Tibial nerve (tissue), 4 donors: Measurements from ENCODE around the gene ZFP92. TPM values are rescaled to one million over a fixed set of nuclear protein-coding genes. Genes with fewer than 3 reads are reported as not detected.
"Not testable (repeated sequence)": the region's sequence is repeated elsewhere in the genome, so short reads cannot be mapped to it uniquely, and the experiment has no call there.

Experiments
- DNase-seq, 2 donors: peaks; one replicate each; pipeline ENCODE4 v3.0.0-alpha.2; 2019; ENCODE audit warnings: low spot score in 2 of 2
- H3K27ac ChIP-seq, 4 donors: fragments of 200-600 bp; sonication (generic) in 3 of 4; one replicate each; pipeline ENCODE4 v1.5.1; 2017 to 2019; ENCODE audit warnings: mild to moderate bottlenecking in 1 of 4
- H3K27me3 ChIP-seq, 2 donors: fragments of 200-600 bp; sonication (generic) in 1 of 2; one replicate each; pipeline versions ENCODE4 v1.5.1 to v1.6.0; 2017 to 2019
- H3K36me3 ChIP-seq, 3 donors: fragments of 200-600 bp; sonication (generic); one replicate each; pipeline ENCODE4 v1.5.1; 2018 to 2019
- H3K4me1 ChIP-seq, 4 donors: fragments of 200-600 bp; sonication (generic) in 3 of 4; one replicate each; pipeline ENCODE4 v1.5.1; 2017 to 2019
- H3K4me3 ChIP-seq, 4 donors: fragments of 200-600 bp; sonication (generic) in 3 of 4; one replicate each; pipeline ENCODE4 v1.5.1; 2017 to 2019; ENCODE audit warnings: mild to moderate bottlenecking in 1 of 4, moderate library complexity in 1 of 4
- H3K9me3 ChIP-seq, 4 donors: fragments of 200-600 bp; sonication (generic) in 3 of 4; one replicate each; pipeline ENCODE4 v1.5.1; 2017 to 2019
- EP300 ChIP-seq, 2 donors: sonication (generic); formaldehyde crosslinking; IDR thresholded peaks; one replicate each; pipeline ENCODE4 v1.6.1; 2017; ENCODE audit warnings: antibody characterized with exemption in 2 of 2, mild to moderate bottlenecking in 1 of 2
- POLR2A ChIP-seq, 2 donors: fragments of 450-650 bp; IDR thresholded peaks; one replicate each; pipeline ENCODE4 v1.6.1; 2017; ENCODE audit warnings: antibody characterized with exemption in 2 of 2, mild to moderate bottlenecking in 2 of 2, moderate library complexity in 2 of 2
- WGBS, 2 donors: methylation state at CpG; one replicate each; pipeline ENCODE4 v1.1.5; 2018; 5-methylcytosine and 5-hydroxymethylcytosine counted together
- total RNA-seq, 4 donors: library from RNA; depleted of rRNA; stranded (reverse); fragments of >200 nt; gene quantifications; one replicate each; pipeline ENCODE4 v1.1.0, GENCODE V29; 2016
- TF ChIP-seq, protein P1 (sequence below), 5 experiments: fragments of 200-600 bp in 3 of 5; fragments of 450-650 bp in 2 of 5; sonication (generic) in 3 of 5; IDR thresholded peaks; one replicate each; pipeline ENCODE4 v1.5.1; 2016 to 2019; ENCODE audit warnings: antibody characterized with exemption in 5 of 5, mild to moderate bottlenecking in 3 of 5, moderate library complexity in 2 of 5

The ZFP92 gene
- total RNA-seq, 4 donors from 2014 or later: 0.39 to 1.8 (median 0.75) TPM

DNA sequence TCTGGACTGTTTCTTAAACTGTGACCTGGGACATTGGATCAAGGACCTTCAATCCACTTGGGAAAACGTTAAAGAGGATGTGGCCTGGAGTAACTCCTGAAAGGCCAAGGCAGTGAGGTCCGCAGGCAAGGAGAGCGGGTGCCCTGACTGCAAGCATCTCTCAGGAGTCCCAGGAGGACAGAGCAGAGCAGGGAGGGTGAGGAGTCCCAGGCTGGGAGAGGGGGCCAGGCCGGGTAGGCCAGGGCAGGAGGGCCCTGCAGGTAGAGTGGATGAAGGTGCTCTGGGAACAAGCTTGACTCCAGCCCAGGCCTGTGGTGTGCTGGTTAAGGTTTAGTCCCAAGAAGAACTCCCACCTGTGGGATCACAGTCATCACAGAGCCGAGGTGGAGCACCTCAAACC, 23.9 kb upstream of the ZFP92 start:
- Histone ChIP-seq H3K9me3 (no peaks in the 10 kb centered on the region), H3K4me1 (no peaks in the 10 kb centered on the region), H3K36me3 (no peaks in the 10 kb centered on the region), H3K27me3 (no peaks in the 10 kb centered on the region), H3K27ac (no peak overlapping the region), H3K4me3 (no peak overlapping the region)
- DNase-seq: no peak
- WGBS, 2 donors: 71 to 78% methylated on average over 1 to 5 of the region's 5 CpGs
- TF ChIP-seq POLR2A (IDR thresholded peaks at IDR 0.05) (no peak), EP300 (IDR thresholded peaks at IDR 0.05) (no peak)
- TF ChIP-seq, protein P1, sequence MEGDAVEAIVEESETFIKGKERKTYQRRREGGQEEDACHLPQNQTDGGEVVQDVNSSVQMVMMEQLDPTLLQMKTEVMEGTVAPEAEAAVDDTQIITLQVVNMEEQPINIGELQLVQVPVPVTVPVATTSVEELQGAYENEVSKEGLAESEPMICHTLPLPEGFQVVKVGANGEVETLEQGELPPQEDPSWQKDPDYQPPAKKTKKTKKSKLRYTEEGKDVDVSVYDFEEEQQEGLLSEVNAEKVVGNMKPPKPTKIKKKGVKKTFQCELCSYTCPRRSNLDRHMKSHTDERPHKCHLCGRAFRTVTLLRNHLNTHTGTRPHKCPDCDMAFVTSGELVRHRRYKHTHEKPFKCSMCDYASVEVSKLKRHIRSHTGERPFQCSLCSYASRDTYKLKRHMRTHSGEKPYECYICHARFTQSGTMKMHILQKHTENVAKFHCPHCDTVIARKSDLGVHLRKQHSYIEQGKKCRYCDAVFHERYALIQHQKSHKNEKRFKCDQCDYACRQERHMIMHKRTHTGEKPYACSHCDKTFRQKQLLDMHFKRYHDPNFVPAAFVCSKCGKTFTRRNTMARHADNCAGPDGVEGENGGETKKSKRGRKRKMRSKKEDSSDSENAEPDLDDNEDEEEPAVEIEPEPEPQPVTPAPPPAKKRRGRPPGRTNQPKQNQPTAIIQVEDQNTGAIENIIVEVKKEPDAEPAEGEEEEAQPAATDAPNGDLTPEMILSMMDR (IDR thresholded peaks at IDR 0.05): no peak

DNA sequence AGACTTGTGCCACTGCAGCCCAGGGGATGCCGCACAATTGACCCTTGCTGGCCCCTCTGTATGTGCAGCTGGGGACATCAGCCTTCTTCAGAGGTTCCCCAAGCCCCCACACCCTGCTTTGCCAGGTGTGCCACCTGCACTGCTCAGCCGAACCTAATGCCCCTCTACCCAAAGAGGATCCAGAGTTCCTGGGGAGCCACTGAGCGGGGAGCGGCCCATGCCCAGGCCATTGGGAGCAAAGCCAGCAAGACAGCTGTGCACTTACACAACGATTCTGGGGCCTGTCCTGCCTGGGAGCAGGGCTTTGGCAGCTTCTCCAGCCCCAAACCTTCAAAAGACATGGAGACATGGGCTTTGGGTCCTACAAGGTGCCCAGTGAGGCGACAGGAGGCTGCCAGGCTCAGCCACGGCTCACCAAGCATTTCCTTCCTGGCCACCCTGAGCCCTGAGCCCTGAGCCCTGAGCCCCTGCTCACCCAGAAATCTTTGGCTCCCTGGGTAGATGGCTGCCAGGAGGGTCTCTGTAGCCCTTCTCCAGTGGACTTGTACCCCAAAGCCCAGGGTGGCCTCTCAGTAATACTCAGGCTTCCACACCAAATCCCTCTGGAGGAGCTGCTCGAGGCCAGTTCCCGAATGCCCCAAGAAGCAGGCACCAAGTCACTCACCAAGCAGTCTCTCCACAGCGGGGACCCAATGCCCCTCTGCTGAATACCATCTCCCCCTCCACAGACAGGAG, 23.1 kb upstream of the ZFP92 start:
- WGBS, 2 donors: 87 to 91% methylated on average over 4 to 9 of the region's 10 CpGs
- Histone ChIP-seq H3K4me3 (no peak overlapping the region), H3K9me3 (no peaks in the 10 kb centered on the region), H3K4me1 (no peaks in the 10 kb centered on the region), H3K36me3 (no peaks in the 10 kb centered on the region), H3K27me3 (no peaks in the 10 kb centered on the region), H3K27ac (no peak overlapping the region)
- no peak for DNase-seq
- TF ChIP-seq, protein P1 (IDR thresholded peaks at IDR 0.05): no peak

DNA sequence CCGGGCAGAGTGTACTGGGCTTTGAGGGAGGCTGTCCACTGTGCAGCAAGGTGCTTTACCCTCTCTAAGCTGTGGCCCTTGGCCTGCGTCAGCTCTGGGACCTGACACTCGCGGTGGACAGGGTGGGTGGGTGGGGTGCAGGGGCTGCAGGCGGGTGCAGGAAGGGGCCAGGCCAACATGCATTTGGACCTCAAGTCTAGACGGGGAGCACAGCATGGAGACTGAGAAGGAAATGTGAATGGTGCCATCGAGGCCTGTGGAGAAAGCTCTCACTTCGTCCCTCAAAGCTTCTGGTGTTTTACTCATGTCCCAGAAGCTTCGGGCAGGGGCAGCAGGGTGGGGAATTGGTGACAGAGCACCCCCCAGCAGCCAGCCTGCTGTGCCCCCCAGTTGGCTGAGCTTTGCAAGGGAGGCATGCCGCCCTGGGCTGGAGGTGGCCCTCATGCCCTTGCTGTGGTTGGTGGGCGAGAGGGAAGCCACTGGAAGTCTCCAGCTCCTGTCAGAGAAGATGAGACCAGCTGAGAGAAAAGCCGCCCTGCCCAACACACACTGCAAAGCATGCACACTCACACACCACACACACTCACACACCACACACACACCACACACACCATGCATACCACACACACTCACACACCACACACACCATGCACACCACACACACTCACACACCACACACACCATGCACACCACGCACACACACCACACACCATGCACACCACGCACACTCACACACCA, 22.4 kb upstream of the ZFP92 start:
- Histone ChIP-seq H3K36me3 (no peaks in the 10 kb centered on the region), H3K27me3 (no peaks in the 10 kb centered on the region), H3K4me3 (no peak overlapping the region), H3K9me3 (no peaks in the 10 kb centered on the region), H3K4me1 (no peaks in the 10 kb centered on the region), H3K27ac (no peak overlapping the region)
- WGBS, 2 donors: 94% methylated on average over 11 to 13 of the region's 14 CpGs
- no peak for DNase-seq
- no peak for TF ChIP-seq EP300 (IDR thresholded peaks at IDR 0.05)

DNA sequence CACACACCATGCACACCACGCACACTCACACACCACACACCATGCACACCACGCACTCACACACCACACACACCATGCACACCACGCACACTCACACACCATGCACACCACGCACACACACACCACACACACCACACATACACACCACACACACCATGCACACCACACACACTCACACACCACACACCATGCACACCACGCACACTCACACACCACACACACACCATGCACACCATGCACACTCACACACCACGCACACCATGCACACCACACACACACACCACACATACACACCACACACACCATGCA, 21.9 kb upstream of the ZFP92 start:
- H3K4me3 ChIP-seq, H3K4me1 ChIP-seq, DNase-seq, H3K27me3 ChIP-seq, H3K36me3 ChIP-seq, H3K9me3 ChIP-seq, H3K27ac ChIP-seq: not testable (repeated sequence)
- 75 to 85% methylated on average over 4 to 6 of the region's 6 CpGs for WGBS, 2 donors

DNA sequence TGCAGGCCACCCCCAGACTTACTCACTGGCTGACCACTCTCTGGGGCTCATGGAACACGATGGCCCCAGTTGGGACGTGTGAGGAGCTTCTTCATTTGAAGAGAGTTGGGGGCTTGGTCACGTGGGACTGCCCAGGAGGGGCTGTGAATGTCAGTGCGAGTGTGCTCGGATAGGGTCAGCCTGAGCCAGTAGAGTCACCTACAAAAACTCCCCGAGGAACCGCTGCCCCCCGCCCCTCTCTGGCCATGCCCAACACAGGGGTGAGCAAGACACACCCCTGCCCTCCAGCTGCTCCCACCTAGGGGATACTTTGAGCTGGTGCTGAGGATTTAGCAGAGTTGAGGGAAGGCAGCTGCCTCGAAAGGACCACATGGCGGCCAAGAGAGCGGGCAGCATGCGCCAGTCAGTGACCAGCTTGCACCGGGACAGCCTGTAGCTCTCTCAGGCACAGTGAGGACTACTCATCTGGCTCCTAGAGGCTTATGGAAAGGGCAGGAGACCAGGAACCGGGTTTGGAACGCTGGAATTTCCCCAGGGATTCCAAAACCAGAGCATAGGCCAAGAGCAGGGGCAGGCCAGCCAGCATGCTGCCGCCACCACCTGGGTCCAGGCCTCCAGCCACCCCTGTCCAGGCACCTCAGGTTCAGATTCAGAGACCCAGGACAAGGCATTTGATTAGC, 18.5 kb upstream of the ZFP92 start:
- H3K27me3 ChIP-seq: no peaks in the 10 kb centered on the region
- TF ChIP-seq POLR2A (IDR thresholded peaks at IDR 0.05) (no peak), EP300 (IDR thresholded peaks at IDR 0.05) (no peak)
- TF ChIP-seq, protein P1 (IDR thresholded peaks at IDR 0.05): no peak
- no peaks in the 10 kb centered on the region for H3K4me1 ChIP-seq
- H3K9me3 ChIP-seq: no peaks in the 10 kb centered on the region
- H3K36me3 ChIP-seq: no peaks in the 10 kb centered on the region
- no peak overlapping the region for H3K27ac ChIP-seq
- no peak overlapping the region for H3K4me3 ChIP-seq
- DNase-seq: no peak
- 93 to 94% methylated on average over 8 to 11 of the region's 16 CpGs for WGBS, 2 donors

DNA sequence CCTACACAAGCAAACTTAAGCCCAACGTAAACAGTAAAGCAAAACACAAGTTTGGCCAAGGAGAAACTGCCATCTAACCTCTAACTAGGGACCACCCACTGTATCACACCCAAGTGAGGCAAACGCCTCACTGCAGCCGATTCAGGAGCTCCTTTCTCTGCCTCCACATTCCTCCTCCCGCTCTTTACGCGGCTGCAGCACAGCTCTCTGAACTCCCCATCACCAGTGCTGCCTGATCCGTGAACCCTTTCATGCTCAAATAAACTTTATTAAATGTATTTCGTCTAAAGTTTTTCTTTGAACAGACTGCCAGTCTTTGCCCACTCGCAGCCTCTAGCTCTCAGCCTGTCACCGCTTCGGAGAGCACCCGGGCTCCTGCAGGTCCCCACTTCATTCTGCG, 16.7 kb upstream of the ZFP92 start:
- TF ChIP-seq POLR2A (IDR thresholded peaks at IDR 0.05): no peak
- no peak for TF ChIP-seq EP300 (IDR thresholded peaks at IDR 0.05)
- TF ChIP-seq, protein P1 (IDR thresholded peaks at IDR 0.05): no peak
- H3K9me3 ChIP-seq: no peaks in the 10 kb centered on the region
- no peak overlapping the region for H3K27ac ChIP-seq
- DNase-seq: no peak
- H3K4me1 ChIP-seq: no peaks in the 10 kb centered on the region
- 37 to 78% methylated on average over 13 of the region's 13 CpGs for WGBS, 2 donors
- H3K36me3 ChIP-seq: no peaks in the 10 kb centered on the region
- peaks cover 0 to 6% of the 10 kb centered on the region in 2 donors for H3K27me3 ChIP-seq
- no peak overlapping the region for H3K4me3 ChIP-seq
